Uterus (tissue), 2 donors: ENCODE data around the gene MLLT6.

ENCODE experiments used
- CTCF ChIP-seq, 4 experiments: fragments of 200-600 bp in 2 of 4; fragments of 450-650 bp in 2 of 4; sonication (generic) in 2 of 4; IDR thresholded peaks; one replicate each; pipeline ENCODE4 v1.5.1; 2016 to 2019; ENCODE audit warnings: antibody characterized with exemption in 4 of 4, mild to moderate bottlenecking in 2 of 4, moderate library complexity in 1 of 4
- POLR2A ChIP-seq, 2 donors: fragments of 450-650 bp; IDR thresholded peaks; one replicate each; pipeline ENCODE4 v1.6.1; 2016; ENCODE audit warnings: antibody characterized with exemption in 2 of 2, mild to moderate bottlenecking in 1 of 2, moderate library complexity in 1 of 2

- TF ChIP-seq CTCF (IDR thresholded peaks at IDR 0.05) (no peak), POLR2A (IDR thresholded peaks at IDR 0.05) (no peak)
Measured at GRCh38 chr17:38740806-38741205, 35.7 kb downstream of the MLLT6 start.
